Islet precursor cell (in vitro differentiated cells): Measurements from ENCODE around the gene CMIP.

Source experiments
- DNase-seq: peaks from one replicate; pipeline ENCODE4 v3.0.0-alpha.2; 2018

CMIP gene

DNA sequence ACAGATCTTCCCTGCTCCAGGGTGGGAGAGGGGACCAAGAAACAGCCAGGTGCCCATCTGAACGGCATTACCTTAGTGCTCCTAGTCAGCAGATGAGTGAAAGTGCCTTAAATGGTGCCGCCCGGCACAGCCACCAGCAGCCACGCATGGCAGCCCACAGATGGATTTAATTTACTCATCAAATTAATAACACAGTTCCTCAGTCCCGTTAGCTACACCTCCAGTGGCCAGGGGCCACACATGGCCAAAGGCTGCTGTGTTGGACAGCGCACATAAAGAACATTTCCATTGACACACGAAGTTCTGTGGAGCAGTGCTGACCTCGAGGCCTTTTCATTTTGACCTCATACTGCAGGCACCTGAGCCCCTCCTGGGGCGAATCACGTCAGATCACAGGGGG lies 166.3 kb downstream of the CMIP start:
- DNase-seq: no peak

- no peak for DNase-seq
Observed at GRCh38 chr16:81611721-81612120, 167.1 kb downstream of the CMIP start.

DNA sequence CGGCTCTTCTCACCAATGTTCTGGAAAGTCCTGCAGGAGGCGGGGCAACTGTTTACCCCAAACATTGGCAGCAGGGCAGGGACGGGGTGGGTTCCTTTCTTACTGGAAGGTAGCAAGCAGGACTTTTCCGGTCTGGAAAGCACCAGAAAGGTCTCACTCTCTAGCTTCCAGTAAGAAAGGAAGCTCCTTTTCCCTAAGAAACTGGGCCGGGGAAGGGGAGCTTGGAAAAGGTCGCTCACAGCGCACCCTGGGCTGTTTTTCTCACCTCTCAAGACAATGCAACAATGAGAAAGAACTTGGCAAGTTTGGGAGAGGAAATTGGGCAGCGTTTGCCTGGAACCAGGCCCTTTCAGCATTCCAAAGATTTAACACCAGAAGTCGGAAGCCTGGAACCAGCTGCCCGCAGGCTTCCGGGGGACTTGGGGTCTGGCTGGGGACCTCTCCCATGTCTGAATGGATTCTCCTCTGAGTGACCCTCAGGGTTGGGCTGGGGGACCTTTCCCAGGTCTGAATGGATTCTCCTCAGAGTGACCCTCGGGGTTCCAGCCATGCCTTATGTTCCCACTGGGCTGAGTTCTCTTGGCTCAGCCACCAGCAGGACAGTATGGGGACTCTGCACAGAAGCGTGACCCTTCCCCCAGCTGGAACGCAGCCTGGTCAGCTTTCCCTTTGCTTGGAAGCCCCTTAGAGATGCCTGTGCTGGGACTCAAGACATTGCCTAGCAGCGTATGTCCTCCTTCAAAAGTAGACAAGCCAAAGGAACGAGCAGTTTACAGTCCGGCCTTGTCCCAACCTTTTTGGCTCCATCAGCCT lies 167.9 kb downstream of the CMIP start:
- DNase-seq: no peak

GRCh38 chr16:81614171-81614570 lies 169.6 kb downstream of the CMIP start:
- no peak for DNase-seq

DNA sequence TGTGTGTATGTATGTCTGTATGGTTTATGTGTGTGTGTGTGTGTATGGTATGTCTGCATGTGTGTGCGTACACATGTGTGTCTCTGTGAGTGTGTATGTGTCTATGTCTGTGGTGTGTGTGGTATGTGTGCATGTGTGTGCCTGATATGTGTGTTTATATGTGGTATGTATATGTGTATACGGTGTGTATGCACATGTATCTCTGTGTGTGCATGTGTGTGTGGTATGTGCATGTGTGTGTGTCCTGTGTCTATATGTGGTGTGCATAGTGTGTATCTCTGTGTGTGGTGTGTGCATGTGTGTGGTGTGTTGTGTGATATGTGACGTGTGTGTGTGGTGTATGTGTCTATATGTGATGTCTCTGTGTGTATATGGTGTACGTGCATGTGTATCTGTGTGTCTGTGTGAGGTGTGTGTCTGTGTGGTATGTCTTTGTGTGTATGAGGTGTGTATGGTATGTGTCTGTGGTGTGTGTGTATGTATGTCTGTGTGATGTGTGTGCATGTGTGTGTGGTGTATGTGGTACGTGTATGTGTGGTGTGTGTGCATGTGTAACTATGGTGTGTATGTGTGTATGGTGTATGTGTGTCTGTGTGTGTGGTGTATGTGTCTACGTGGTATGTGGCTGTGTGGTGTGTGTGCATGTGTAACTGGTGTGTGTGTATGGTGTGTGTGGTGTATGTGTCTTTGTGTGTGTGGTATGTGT lies 170.2 kb downstream of the CMIP start:
- DNase-seq: no peak

- no peak for DNase-seq
Observed at GRCh38 chr16:81615411-81615810, 170.8 kb downstream of the CMIP start.

- no peak for DNase-seq
Observed at GRCh38 chr16:81615833-81616232, 171.2 kb downstream of the CMIP start.

GRCh38 chr16:81616321-81617020 lies 171.9 kb downstream of the CMIP start:
- peak; percentile 77 for DNase-seq

GRCh38 chr16:81617021-81617346 lies 172.4 kb downstream of the CMIP start:
- DNase-seq: no peak

DNA sequence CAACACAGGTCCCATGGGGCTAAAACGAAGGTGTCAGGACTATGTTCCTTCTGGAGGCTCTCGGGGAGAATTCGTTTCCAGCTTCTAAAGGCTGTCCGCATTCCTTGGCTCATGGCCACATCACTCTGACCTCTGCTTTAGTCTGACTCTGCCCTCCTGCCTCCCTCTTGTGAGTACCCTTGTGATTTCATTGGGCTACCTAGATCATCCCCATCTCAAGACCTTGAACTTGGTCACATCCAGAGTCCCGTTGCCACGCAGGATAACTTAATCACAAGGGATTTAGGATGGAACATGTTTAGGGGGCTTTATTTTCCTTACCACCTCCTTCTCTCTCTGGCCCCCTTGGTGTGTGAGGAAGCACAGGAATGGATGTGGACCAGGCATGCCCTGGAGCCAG lies 173.6 kb downstream of the CMIP start:
- no peak for DNase-seq

DNA sequence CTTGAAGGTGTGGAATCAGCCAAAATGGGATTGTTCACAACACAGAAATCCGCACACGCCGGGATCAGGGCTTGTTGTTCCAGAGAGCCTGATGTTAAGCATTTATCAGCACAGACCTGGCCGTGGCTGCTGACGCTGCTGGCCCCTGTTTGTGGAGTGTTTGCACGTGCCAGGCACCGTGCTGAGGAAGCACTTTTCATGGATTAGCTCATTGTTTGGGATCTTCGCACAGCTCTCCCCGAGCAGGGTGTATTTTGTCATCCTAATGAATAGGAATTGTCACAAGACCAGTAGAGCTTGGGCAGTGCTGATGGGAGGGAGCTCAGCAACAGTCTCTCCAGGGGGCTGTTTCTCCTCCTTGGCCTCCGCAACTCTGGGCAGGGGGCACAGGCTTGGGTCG lies 174.1 kb downstream of the CMIP start:
- DNase-seq: no peak

- no peak for DNase-seq
Observed at GRCh38 chr16:81620029-81620428, 175.4 kb downstream of the CMIP start.

- no peak for DNase-seq
Observed at GRCh38 chr16:81620796-81621195, 176.2 kb downstream of the CMIP start.

- no peak for DNase-seq
Observed at GRCh38 chr16:81621496-81621895, 176.9 kb downstream of the CMIP start.

- DNase-seq: no peak
Observed at GRCh38 chr16:81623365-81624102, 178.9 kb downstream of the CMIP start.

- DNase-seq: no peak
Observed at GRCh38 chr16:81624403-81624759, 179.8 kb downstream of the CMIP start.

- DNase-seq: no peak
Observed at GRCh38 chr16:81624760-81625543, 180.3 kb downstream of the CMIP start.

- no peak for DNase-seq
Observed at GRCh38 chr16:81625544-81626153, 181.0 kb downstream of the CMIP start.

DNA sequence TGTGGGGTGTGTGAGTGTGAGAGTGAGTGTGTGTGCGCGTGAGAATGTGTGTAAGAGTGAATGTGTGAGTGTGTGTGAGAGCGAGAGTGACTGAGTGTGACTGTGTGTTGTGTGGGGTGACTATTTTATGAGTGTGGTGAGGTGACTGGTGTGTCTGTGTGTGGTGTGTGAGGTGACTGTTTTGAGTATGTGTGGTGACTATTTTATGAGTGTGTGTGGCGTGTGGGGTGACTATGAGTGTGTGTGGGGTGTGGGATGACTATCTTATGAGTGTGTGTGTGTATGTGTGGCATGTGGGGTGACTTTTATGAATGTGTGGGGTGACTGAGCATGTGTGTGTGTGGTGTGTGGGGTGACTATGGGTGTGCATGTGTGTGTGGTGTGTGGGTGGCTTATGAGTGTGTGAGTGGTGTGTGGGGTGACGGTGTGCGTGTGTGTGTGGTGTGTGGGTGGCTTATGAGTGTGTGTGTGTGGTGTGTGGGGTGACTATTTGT lies 181.6 kb downstream of the CMIP start:
- DNase-seq: no peak

- DNase-seq: no peak
Observed at GRCh38 chr16:81627024-81627423, 182.4 kb downstream of the CMIP start.

- no peak for DNase-seq
Observed at GRCh38 chr16:81627729-81628244, 183.2 kb downstream of the CMIP start.
